ENCODE results near the gene ATF3. TPM values are rescaled to one million over a fixed set of nuclear protein-coding genes. Genes with fewer than 3 reads are reported as not detected.

Gene ATF3
- total RNA-seq, 1 experiment from 2014 or later, result 1.0 TPM

DNA sequence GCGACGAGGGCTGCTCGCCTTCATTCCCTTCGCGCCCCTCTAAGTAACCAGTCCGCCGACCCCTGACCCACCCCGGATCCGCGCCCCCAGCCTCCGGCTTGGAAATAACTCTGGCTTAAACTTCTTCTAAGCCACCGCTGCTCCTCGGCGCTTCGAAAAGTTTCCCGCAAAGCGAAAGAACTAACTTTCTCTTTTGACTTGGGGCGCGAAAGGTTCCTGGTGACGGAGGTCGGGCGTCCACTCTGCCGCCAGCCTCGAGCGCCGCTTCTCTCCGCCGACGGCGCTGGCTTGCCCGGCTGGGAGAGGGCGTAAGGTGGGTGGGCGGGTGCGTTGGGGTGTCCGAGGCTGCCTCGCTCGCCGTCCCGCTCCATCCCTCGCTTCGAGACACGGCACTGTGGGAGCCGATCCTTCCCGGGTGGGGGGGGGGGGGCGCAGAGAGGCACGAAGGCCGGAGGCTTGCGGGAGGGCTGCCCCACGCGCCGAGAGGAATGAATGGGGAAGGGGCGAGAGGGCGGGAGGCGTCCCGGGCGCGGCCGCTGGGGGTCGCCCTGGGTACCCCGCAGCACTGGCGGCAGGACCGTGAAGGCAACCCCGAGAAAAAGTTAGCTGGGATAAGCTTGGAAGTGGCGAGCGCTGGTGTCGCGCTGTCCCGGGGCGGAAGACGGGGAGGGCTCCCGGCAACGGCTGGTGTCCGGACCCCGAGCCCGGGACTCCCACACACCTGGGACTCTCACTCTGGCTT is 569 bp downstream of the ATF3 start:
- DNase-seq (ENCODE audit: low spot score), result peak; percentile 37

DNA sequence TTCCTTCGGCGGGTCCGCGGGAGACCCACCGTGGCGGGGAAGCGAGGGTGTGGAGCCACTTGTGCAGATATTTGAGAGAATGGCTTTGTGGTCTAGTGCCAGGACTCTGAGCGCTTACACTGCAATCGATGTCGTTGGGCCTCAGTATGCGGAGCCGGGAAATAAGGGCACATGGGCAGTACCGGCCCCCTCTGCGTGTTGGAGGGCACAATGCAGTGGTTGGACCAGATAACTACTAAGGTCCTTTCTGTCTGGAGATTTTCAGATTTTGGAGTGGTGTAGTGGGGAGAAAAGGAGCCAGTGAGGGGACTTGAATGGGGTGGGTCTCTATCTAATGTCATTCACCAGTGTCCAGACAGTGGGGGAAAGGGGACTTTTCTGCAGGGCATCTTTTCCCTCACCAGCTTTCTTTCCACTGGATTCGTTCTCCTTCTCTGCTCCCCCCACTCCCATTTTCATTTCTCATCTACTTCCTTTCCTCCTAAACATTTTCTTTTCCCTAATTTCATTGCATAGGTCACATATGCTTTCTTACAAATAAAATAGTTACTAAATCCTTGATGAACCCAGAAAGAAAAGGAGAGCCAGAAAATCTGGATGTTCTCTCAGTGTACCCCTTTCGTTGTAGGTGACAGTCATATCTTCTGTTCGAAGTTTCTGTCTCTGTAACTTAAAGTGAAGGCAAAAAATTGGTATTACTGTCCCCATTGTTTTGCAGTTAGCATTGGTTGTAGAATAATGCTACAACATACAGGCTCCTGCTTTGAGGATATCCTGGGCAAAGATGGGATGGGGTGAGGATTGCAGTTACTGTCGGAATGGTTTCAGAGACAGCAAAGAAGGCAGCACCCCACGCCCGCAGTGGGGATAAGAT is 1.4 kb downstream of the ATF3 start:
- DNase-seq (ENCODE audit: low spot score), result no peak

DNA sequence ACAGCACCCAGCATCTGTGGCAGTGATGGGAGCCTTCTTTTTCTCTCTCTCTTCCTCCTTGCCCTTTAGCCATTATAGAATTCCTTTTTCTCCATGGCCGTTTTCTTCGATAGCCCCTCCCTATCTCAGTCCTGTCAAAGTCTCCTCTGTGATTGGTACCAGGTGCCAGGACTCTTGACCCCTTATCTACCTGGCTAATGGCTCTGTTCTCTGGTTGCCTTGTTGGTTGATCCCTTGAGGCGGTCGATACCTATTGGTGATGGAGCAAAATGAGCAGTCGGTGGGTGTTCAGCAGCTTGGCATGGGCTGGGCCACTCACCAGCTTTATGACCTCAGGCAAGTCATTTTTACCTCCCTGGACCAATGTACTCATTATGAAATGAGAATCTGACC is 2.0 kb downstream of the ATF3 start:
- no peak for DNase-seq (ENCODE audit: low spot score)

DNA sequence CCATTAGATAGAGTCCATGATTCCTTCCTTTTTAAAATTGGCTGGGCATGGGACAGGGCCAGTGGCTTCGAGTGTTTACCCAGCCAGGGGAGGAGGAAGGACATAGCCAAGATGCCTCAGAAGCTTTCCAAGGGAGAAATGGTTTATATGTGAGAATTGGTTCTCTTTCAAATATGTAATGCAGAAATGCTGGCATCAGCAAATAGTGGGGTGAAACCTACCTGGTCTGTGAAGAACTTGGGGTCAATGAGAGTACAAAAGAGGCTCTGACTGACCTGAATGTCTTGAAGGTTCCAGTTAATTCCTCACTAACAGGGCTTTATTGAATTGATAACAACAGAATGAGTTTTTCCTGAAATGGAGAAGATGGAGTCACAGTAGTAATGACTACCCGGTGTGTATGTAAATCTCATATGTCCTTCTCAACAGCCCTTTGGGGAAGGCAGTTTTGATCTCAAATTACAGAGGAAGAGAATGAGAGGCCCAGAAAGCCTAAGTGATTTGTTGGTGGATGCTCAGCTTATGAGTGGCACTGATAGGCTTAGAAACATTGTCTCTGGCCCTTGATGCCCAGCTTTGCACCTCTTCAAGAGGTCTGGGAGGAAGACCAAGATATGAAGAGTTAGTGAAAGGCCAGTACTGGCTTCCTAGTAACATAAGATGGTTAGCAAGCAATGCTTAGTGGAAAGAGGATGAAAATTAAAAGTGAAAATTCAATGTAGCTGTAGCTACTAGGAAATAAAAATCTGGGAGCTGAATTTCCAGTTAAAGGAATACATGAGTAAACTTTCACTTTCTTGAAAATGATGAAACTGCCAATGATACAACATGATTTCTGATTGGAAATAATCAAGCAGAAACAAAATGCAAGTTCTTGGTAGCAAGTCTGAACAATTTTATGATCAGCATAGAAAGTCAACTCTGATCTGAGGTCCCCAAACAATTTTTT is 2.7 kb downstream of the ATF3 start:
- no peak for DNase-seq (ENCODE audit: low spot score)

DNA sequence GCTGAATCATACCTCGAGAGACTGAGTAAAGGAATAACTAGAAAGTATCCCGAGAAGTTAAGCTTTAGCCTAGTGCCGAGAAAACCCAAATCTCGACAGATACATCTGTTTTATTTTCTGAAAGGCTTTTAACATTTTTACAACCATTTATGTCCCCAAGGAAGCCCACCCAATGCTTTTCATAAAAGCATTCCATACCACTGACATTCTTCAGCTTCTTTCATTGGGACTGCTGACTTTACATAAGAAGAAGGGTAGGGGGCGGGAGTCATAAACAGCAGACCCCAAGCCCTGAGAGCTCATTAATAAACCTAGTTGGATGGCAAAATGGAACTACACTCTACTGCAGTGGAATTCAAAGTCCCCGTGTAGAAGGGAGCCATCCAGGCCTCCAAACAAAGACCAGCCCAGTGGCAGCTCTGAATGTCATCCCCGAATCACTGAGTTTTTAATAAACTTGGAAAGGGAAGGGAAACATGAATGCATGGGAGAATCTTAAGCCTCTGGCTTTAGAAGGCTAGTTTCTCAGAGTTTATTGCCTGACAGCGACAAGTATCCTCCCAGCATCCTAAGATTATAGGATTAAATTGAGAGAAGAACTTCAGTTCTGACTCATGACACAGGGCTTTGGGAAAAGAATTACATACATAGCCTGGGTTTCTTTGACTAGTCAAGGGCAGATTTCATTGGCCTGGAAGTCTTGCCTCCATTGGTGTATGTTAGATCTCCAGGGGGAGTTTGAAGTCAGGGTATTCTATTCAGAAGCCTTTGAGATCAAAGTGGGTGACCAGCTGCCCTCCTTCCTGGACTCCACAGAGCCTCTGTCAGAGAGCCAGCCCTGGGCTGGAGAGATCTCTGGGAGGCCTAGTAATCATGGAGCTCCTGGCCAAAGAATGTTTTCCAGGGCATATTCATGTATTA is 3.7 kb downstream of the ATF3 start:
- no peak for DNase-seq (ENCODE audit: low spot score)

DNA sequence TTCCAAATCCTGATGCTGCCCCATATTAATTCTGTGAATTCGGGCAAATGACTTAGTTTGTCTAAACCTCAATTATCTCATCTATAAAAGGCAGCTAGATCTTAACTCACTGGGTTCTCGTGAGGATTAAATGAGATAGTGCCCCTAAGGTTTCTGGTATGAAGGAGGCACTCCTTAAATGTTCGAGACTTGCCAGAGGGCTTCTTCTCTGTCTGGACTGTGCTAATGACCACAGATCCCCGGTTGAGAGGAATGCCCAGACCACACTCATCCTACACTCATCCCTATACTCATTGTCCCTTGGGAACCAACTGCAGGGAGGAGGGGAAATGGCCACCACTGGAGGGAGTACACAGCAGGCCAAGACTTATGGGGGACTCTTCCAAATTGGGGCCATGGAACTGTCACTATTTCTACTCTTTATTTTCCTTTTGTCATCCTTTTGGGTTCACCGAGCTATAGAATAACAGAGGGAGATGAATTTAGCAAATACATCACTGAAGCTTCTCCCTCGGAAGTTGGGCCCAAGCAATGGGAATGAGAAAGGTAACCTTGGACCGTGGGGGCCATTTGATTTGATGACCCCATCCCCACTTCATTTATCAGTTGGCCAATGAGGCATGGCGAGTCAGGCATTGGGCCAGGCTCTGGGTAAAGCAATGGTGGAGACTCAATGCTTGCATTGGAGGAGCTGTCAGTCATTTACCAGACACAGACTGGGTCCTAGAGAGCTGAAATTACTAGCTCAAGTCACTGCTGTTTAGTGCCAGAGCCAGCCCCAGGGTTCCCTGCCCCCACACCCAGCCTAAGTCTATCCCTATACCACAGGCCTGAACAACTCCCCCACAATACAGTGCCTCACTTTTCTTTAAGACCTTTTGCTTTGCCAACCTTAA is 5.1 kb downstream of the ATF3 start:
- DNase-seq (ENCODE audit: low spot score), result no peak

DNA sequence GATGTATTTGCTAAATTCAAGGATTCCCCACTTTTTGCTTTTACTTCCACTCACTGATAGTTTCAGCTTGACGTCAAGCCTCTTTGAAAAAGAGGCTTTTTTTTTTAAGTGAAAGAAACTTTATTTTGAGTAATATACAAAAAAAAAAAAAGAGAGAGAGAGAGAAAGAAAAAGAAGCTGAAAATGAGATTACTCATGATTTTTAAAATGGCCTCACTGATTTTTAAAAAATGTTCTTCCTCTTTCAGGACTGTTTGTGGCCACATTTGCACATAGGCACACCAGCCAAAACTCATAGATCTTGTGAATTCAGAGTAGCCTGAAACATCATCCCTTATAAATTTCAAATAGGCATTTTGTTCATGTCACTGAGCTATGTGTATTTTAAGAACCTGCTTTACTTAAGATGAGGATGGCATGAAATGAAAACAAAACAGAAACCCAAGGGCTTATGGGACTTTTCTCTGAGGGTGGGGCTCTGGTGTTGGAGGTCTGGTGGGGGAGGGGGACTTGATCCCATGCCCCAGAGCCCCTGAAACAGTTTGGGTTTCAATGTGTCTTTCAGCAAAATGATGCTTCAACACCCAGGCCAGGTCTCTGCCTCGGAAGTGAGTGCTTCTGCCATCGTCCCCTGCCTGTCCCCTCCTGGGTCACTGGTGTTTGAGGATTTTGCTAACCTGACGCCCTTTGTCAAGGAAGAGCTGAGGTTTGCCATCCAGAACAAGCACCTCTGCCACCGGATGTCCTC is 6.1 kb downstream of the ATF3 start:
- no peak for DNase-seq (ENCODE audit: low spot score)

DNA sequence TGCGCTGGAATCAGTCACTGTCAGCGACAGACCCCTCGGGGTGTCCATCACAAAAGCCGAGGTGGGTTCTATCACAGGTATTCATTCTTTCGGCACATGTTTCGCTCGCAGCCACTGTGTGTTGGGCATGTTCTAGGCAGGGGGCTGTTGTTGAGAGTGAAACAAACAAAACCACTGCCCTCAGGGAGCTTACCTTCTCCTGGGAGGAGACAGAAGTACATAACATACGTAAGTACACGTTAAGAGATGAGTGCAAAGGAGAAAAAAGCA is 6.6 kb downstream of the ATF3 start:
- DNase-seq (ENCODE audit: low spot score), result no peak

DNA sequence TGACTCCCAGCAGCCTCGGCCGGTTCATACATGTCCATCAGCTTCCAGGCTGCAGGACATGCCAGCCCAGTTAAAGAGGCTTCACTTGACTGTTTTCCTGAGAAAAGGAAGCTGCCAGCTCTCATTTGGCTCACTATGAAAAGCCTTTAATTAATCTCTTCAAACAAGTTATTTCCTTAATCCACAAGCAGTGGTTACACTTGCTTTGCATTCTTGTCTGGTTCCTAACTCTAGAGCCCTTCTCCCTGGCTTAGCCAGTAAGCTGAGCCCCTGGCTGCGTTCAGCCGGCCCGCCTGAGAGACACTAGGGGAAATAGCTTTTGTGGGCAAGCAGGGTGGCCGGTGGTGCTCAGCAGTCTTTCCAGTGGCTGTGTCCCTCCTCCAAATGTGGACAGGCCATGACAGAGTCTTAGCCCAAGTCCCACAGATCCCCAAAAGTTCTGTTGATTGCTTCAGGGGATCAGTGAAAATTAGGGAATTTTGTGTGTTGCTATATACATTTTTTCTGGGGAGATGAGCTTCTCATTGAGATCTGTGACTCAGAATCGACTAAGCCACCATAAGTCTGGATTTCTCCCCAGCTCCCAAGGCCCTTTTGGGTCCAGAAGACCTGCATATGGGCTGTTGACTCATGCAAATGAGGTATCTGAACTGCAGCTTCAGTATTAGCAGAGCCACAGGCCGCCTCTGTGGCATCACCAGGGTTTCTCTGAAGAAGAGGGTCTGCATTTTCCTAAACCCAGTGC is 10.1 kb downstream of the ATF3 start:
- no peak for DNase-seq (ENCODE audit: low spot score)

DNA sequence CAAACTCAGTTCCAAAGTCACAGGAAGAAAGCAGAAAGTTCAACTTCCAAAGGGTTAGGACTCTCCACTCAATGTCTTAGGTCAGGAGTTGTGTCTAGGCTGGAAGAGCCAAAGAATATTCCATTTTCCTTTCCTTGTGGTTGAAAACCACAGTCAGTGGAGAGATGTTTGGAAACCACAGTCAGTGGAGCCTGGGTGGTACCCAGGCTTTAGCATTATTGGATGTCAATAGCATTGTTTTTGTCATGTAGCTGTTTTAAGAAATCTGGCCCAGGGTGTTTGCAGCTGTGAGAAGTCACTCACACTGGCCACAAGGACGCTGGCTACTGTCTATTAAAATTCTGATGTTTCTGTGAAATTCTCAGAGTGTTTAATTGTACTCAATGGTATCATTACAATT is 11.7 kb downstream of the ATF3 start:
- no peak for DNase-seq (ENCODE audit: low spot score)

DNA sequence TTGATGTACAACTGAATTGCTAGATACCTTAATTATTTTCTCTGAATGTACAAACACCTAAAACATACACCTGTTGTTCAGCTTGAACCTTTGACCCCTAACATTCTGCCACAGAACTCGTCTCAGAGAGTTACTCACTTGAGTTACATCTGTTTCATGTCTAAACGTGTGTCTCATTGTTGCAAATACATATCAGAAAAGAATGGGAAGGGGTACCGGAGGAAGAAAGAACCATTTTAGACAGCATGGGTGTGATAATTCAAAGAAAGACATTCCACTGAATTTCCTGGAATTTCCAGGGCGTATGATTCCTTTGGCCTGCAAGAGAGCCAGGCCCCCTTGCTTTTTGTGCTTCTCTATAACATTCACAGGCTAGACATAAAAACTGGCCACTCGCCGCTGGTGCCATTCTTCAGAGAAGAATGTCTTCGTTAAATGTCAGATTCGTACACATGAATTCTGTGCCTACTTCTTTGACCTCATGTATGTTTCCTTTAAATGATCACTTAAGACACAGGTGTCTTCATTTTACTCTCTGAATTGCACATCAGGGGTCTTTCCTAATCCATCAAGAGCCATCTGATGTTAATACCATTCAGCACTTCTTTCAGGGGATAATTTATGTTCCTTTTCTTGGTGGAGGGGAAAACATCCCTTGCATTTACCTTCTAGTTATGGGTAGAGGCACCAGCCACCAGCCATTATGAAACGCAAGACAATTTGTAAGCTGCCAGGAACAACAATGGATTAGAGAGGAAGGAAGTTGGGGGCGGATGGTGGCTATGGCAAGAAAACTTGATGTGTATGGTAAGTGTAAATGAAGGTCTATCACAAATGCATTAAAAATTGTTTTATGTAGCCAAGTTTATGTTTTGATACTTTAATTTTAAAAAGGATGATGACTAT is 12.7 kb downstream of the ATF3 start:
- DNase-seq (ENCODE audit: low spot score), result no peak

DNA sequence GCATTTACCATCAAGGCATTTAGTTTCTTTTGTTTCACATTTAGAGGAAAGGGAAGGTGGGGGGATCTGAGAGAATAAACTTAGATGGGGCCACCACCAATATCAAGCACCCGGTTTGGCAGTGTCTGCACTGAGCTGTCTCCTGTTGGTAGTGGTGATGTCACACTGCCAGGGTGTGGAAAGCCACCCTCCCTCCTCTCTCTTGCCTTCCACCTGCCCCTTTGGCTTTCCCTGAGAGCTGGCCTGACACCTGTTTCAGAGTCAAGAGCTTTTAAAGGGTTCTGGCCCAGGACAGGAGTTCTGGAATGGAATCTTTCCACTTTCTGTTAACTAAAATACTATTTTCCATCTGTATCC is 13.4 kb downstream of the ATF3 start:
- DNase-seq (ENCODE audit: low spot score), result no peak

DNA sequence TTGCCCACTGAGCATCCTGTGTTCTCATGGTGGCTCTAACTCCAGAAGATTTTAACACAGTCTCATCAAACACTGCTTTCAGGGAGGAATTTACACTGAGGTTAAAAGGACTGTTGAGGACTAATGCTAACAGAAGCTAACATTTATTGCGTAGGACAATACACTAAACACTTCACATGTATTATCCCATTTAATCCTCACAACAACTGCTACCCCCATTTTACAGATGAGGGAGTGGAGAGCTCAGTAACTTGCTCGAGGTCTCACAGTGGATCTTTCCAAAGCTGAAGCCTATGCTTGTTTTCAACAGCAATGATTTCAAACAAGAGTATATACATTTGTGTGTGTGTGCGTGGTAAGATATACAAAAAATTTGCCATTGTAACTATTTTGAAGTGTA is 13.9 kb downstream of the ATF3 start:
- no peak for DNase-seq (ENCODE audit: low spot score)

DNA sequence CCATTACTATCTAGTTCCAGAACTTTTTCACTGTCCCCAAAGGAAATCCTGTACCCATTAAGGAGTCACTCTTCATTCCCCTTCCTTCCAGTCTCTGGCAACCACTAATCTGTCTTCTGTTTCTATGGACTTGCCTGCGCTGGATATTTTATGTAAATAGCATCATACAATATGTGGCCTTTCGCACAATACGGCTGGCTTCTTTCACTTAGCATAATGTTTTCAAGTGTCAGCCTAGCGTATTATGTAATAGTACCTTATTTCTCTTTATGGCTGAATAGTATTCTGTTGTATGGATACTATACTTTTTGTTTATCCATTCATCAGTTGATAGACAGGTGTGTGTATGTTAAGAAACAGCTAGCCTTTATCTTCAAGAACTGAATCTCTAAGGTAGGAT is 14.3 kb downstream of the ATF3 start:
- no peak for DNase-seq (ENCODE audit: low spot score)

DNA sequence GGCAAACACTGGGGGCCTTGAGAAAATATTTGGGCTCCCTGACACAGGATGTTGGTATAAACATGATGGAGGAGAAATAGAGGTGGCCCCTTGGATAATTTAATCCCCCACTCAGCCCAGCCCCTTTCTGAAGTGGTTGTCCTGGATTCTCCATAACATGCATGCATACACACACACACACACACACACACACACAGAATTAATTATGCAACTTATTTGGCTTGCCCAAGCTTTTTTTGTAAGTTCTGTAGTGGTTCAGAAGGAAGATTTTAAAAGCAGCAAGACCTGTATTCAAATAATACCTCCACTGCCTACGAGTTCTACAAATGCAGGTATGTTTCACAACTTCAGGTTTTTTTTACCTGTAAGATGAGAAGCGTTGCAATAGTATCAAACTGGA is 15.0 kb downstream of the ATF3 start:
- no peak for DNase-seq (ENCODE audit: low spot score)

DNA sequence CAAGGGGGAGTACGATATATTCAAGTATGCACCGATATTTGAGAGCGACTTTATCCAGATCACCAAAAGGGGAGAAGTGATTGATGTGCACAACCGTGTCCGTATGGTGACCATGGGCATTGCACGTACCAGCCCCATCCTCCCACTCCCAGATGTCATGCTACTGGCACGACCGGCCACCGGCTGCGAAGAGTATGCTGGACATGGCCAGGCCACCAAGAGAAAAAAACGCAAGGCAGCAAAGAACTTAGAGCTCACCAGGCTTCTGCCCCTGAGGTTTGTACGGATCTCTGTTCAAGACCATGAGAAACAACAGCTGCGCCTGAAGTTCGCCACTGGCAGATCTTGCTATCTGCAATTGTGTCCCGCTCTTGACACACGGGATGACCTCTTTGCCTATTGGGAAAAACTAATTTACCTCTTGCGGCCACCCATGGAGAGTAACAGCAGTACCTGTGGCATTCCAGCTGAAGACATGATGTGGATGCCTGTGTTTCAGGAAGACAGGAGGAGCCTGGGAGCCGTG is 16.5 kb downstream of the ATF3 start:
- no peak for DNase-seq (ENCODE audit: low spot score)

DNA sequence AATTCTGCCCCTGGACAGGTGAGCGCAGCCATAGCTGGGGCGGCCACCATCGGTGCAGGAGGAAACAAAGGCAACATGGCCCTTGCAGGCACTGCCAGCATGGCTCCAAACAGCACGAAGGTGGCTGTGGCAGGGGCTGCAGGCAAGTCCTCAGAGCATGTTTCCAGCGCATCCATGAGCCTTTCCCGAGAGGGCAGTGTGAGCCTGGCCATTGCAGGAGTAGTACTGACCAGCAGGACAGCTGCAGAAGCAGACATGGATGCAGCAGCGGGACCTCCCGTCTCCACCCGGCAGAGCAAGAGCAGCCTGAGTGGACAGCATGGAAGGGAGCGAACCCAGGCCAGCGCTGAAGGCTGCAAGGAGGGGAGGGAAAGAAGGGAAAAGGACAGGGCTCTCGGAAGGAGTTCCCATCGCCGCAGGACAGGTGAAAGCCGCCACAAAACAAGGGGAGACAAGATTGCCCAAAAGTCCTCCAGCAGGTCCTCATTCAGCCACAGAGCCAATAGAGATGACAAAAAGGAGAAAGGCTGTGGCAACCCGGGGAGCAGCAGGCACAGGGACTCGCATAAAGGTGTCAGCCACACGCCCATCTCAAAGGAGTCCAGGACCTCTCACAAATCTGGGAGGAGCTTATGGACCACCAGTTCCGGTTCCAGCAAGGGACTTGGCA is 17.4 kb downstream of the ATF3 start:
- no peak for DNase-seq (ENCODE audit: low spot score)

Data from A172 (cell line).